Ishikawa (cell line): Measurements from ENCODE around the gene NCKIPSD.

Source experiments
- CEBPB ChIP-seq: IDR thresholded peaks from 2 replicates; pipeline ENCODE4 v1.6.1; 2012
- CREB1 ChIP-seq: IDR thresholded peaks from 2 replicates; pipeline ENCODE4 v1.6.1; 2012; ENCODE audit warnings: low read depth
- EGR1 ChIP-seq: IDR thresholded peaks from 2 replicates; pipeline ENCODE4 v1.6.1; 2012
- EP300 ChIP-seq: IDR thresholded peaks from 2 replicates; pipeline ENCODE4 v1.6.1; 2012; ENCODE audit warnings: borderline replicate concordance
- FOXM1 ChIP-seq: IDR thresholded peaks from 2 replicates; pipeline ENCODE4 v1.6.1; 2012; ENCODE audit warnings: low read depth, borderline replicate concordance
- NFIC ChIP-seq: IDR thresholded peaks from 2 replicates; pipeline ENCODE4 v1.6.1; 2012
- RAD21 ChIP-seq: IDR thresholded peaks from 2 replicates; pipeline ENCODE4 v1.6.1; 2012; ENCODE audit warnings: low read depth
- TAF1 ChIP-seq: IDR thresholded peaks from 2 replicates; pipeline ENCODE4 v1.6.1; 2012; ENCODE audit warnings: low read depth, mild to moderate bottlenecking
- TCF12 ChIP-seq: IDR thresholded peaks from 2 replicates; pipeline ENCODE4 v1.6.1; 2012; ENCODE audit warnings: low read depth
- TEAD4 ChIP-seq: IDR thresholded peaks from 2 replicates; pipeline ENCODE4 v1.6.1; 2012
- YY1 ChIP-seq: IDR thresholded peaks from 2 replicates; pipeline ENCODE4 v1.6.1; 2012; ENCODE audit warnings: low read depth
- ZBTB7A ChIP-seq: IDR thresholded peaks from 2 replicates; pipeline ENCODE4 v1.6.1; 2012; ENCODE audit warnings: low read depth
- TF ChIP-seq, protein P1 (sequence below): IDR thresholded peaks from 2 replicates; pipeline ENCODE4 v1.6.1; 2012; ENCODE audit warnings: low read depth, mild to moderate bottlenecking
- TF ChIP-seq, protein P2 (sequence below): IDR thresholded peaks from 2 replicates; pipeline ENCODE4 v1.6.1; 2012
- TF ChIP-seq, protein P3 (sequence below): IDR thresholded peaks from 2 replicates; pipeline ENCODE4 v1.6.1; 2012

NCKIPSD gene

DNA sequence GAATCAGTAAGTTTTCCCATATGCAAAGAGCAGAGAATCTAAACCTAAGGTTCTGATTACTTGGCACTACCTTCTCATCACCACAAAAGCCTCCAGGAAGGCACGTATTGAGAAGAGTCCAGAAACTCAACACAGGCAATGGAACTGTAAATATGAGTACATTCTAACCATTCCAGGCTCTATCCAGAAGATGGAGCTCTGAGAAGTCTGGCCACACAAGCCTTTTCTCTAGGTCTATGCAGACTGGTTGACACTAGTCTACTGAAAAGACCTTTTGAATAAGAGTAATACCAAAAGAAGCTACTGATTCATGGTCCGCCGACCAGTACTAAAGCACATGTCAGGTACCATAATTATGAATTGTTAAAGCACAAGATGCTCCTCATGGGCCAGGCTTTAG is 12.2 kb upstream of the NCKIPSD start:
- TF ChIP-seq YY1 (no peak), CEBPB (no peak), NFIC (no peak), RAD21 (no peak), FOXM1 (no peak)
- TF ChIP-seq, protein P1, sequence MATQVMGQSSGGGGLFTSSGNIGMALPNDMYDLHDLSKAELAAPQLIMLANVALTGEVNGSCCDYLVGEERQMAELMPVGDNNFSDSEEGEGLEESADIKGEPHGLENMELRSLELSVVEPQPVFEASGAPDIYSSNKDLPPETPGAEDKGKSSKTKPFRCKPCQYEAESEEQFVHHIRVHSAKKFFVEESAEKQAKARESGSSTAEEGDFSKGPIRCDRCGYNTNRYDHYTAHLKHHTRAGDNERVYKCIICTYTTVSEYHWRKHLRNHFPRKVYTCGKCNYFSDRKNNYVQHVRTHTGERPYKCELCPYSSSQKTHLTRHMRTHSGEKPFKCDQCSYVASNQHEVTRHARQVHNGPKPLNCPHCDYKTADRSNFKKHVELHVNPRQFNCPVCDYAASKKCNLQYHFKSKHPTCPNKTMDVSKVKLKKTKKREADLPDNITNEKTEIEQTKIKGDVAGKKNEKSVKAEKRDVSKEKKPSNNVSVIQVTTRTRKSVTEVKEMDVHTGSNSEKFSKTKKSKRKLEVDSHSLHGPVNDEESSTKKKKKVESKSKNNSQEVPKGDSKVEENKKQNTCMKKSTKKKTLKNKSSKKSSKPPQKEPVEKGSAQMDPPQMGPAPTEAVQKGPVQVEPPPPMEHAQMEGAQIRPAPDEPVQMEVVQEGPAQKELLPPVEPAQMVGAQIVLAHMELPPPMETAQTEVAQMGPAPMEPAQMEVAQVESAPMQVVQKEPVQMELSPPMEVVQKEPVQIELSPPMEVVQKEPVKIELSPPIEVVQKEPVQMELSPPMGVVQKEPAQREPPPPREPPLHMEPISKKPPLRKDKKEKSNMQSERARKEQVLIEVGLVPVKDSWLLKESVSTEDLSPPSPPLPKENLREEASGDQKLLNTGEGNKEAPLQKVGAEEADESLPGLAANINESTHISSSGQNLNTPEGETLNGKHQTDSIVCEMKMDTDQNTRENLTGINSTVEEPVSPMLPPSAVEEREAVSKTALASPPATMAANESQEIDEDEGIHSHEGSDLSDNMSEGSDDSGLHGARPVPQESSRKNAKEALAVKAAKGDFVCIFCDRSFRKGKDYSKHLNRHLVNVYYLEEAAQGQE = no peak

DNA sequence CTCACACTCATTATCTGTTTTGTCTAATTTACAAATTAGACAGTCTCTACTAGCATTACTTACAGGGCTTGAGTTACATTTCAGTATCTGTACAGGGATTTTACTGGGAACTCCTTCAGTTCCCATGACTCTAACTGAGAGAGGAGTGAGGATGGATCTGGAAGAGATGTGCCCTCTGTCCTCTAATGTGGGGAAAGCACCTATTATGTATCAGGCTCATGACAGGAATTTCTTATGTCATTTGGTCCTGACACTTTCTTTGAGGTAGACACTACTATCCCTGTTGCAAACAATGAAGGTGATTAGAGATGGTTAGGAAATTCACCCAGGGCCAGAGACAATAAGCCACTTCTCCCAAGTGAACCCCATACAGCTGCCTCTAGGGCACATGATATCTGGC is 10.9 kb upstream of the NCKIPSD start:
- TF ChIP-seq YY1 = no peak
- TF ChIP-seq CREB1 = no peak
- no peak for TF ChIP-seq FOXM1
- TF ChIP-seq CEBPB = no peak
- no peak for TF ChIP-seq TEAD4
- no peak for TF ChIP-seq TAF1
- TF ChIP-seq RAD21 = no peak
- TF ChIP-seq, protein P1 = no peak
- TF ChIP-seq EP300 = no peak

DNA sequence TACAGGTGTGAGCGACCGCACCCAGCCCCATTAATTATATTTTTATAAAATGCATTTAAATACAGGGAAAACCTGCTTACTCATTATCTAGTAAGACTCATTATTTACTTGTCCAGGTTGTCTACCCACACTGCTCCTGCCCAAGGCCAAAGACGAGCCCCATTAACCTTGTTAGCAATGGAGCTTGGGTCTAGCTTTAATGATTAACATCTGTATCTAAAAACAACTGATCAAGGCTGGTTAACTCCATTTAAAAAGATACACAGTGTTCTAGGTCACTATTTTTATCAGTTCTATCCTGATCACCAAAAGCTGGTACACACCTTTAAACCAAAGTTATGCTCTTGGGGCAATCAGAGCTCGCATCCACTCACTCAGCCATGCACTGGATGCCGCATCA is 10.4 kb upstream of the NCKIPSD start:
- TF ChIP-seq RAD21 (no peak), EGR1 (no peak), TAF1 (no peak), CREB1 (no peak), TCF12 (no peak), NFIC (no peak), CEBPB (no peak), EP300 (no peak), TEAD4 (no peak), ZBTB7A (no peak), YY1 (no peak), FOXM1 (no peak)
- TF ChIP-seq, protein P2, sequence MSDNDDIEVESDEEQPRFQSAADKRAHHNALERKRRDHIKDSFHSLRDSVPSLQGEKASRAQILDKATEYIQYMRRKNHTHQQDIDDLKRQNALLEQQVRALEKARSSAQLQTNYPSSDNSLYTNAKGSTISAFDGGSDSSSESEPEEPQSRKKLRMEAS = no peak
- TF ChIP-seq, protein P3, sequence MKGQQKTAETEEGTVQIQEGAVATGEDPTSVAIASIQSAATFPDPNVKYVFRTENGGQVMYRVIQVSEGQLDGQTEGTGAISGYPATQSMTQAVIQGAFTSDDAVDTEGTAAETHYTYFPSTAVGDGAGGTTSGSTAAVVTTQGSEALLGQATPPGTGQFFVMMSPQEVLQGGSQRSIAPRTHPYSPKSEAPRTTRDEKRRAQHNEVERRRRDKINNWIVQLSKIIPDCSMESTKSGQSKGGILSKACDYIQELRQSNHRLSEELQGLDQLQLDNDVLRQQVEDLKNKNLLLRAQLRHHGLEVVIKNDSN = no peak
- TF ChIP-seq, protein P1 = no peak

DNA sequence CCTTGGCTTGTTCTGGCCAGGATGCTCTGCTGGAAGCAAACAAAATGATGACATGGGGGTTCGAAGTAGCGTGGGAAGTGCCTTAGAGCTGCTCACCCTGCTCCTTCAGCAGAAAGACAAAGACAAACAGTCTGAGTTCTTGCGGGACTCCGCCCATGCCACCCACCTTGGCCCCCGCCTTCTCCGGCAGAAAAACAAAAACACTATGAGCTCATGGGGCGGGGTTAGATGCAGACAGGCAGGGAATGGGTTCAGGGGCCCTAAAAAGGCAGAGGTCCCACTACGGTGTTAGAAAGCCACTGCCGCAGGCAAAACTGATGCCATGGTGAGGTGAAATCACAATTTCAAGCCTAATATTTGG is 9.7 kb upstream of the NCKIPSD start:
- TF ChIP-seq TCF12 = no peak
- TF ChIP-seq, protein P2 = no peak
- no peak for TF ChIP-seq TAF1
- TF ChIP-seq, protein P3 = no peak
- TF ChIP-seq EGR1 = no peak
- TF ChIP-seq, protein P1 = no peak
- TF ChIP-seq FOXM1 = no peak
- TF ChIP-seq ZBTB7A = no peak
